ENCODE measurements around the gene RAB6B.

RAB6B gene

DNA sequence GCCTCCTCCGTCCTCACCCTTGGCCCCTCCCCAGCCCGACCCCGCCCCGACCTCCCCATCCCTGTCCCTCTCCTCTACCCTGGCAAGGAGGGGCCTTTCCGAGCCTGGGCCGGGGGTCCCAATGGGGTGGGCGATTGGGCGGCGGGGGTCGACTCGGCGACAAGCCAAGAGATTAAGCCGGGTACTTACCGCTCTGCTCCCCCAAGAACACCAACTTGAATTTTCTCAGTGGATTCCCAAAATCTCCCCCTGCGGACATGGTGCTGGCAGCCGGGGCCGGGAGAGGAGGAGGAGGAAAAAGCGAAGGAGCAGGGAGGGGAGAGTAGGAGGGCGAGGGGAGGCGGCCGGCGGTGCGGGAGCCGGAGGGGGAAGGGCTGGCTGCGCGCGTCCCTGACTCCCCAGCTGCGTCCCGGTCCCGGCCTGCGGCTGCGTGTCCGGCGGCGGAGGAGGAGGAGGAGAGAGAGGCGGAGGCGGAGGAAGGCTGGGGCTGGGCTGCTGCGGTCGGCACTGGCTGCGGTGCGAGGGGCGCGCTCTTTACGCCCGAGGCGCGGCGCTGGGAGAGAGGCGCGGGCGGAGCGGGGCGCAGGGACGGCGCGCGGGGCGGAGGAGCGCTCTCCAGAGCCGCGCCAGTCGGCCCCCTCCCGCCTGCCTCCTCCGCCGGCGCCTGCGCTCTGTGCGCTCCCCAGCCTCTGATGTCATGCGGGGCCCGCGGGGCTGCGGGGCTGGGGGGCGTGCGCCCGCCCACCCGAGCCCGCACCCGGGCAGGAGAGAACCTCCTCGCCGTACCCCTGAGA, at the start of gene RAB6B:
TSS of gene RAB6B (minus strand) at position 675 of the 794 bp plus-strand sequence. CDS start at position 259, 416 bp downstream.
- DNase-seq (ENCODE audit: low read depth): peak; percentile 31
- TF ChIP-seq CTCF (IDR thresholded peaks at IDR 0.05; ENCODE audit: low read length, missing control alignments): no peak
- H3K4me3 ChIP-seq (replicated peaks; ENCODE audit: low read depth, low read length): peak within 1 kb of the TSS; percentile 65

DNA sequence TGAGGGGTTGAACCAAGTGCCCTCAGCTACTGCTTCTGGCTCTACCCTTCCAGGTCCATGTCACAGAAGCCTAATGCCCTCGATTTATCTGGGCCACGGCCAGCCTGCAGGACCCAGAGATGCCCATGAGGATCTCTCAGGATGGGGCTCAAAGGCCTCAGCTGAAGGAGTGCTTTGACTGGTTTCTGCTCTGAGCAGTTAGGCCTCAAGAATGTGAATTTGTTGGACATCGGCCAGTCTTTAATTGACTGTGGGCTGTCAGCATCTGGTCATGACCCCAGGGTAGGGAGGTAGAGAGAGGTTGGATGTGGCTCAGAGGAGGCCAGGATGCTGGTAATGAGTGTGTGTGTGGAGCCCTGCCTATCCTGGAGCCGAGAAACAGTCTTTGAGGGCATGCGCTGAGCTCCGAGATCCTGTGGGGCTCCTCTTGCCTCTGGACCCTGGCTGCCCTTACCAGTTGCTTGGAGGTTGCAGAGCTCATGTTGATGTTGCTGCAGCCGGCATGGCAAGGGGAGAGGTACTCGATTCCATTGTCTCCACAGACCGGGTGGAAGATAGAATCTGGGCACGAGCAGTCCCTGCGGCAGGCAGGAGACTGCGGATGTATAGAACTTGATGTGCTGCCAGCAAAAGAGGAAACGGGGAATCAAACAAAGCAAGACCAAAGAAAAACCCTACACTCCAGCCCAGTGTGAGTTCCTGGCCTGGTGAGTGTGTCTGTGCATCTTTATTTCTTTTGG, 49.1 kb upstream of the RAB6B start:
- no peak overlapping the region for H3K4me3 ChIP-seq (replicated peaks; ENCODE audit: low read depth, low read length)
- TF ChIP-seq CTCF (IDR thresholded peaks at IDR 0.05; ENCODE audit: low read length, missing control alignments): no peak
- DNase-seq (ENCODE audit: low read depth): peak; percentile 90

GRCh38 chr3:133944181-133944580, 48.5 kb upstream of the RAB6B start:
- DNase-seq (ENCODE audit: low read depth): no peak
- no peak overlapping the region for H3K4me3 ChIP-seq (replicated peaks; ENCODE audit: low read depth, low read length)
- TF ChIP-seq CTCF (IDR thresholded peaks at IDR 0.05; ENCODE audit: low read length, missing control alignments): no peak

- peak; percentile 96 for DNase-seq (ENCODE audit: low read depth)
- no peak for TF ChIP-seq CTCF (IDR thresholded peaks at IDR 0.05; ENCODE audit: low read length, missing control alignments)
- no peak overlapping the region for H3K4me3 ChIP-seq (replicated peaks; ENCODE audit: low read depth, low read length)
Observed at GRCh38 chr3:133943639-133944141, 48.0 kb upstream of the RAB6B start.

GRCh38 chr3:133943031-133943535, 47.4 kb upstream of the RAB6B start:
- H3K4me3 ChIP-seq (replicated peaks; ENCODE audit: low read depth, low read length): no peak overlapping the region
- no peak for DNase-seq (ENCODE audit: low read depth)
- no peak for TF ChIP-seq CTCF (IDR thresholded peaks at IDR 0.05; ENCODE audit: low read length, missing control alignments)

- TF ChIP-seq CTCF (IDR thresholded peaks at IDR 0.05; ENCODE audit: low read length, missing control alignments): no peak
- no peak overlapping the region for H3K4me3 ChIP-seq (replicated peaks; ENCODE audit: low read depth, low read length)
- peak; percentile 48 for DNase-seq (ENCODE audit: low read depth)
Observed at GRCh38 chr3:133941415-133941821, 45.7 kb upstream of the RAB6B start.

Data from fibroblast of pulmonary artery (primary cell).